NCI-H510A treated with DMSO at 0.1 percent for 48 hours (cell line): ENCODE measurements around the gene INSRR.

Source experiments
- DNase-seq: peaks from one replicate; lab custom pipeline; 2025; lab: John Stamatoyannopoulos, UW

Gene INSRR

DNA sequence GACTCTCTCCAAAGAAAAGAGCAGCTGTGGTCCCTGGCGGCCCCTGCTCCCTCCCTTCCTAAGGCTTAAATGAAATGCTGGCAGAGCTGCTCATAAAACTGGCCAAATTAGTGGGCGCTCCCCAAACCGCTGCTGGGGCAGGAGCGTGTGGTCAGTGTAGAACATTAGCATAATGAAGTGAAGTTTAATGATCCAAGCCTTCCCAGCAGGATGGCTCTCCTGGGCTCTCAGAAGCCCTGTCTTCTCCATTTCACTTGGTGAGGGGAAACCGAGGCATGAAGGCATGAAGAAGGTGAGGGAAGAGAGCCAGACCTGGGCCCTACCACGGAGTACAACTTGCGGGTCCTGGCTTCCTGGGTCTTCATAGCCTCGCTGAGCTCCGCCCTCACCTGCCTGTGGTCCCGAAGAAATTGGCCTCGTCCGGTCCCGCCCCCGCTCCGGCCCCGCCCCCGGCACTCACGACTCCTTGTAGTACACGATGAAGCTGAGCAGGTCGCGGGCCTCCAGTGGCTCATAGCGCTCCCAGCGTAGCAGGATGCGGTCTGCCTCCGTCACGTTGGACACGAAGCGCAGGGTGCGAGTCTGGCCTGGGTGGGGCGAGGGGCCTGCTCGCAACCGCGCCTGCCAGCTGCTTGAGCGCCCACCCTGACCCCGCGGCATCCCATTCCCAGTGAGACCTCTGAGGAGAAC lies 10.3 kb downstream of the INSRR start:
- no peak for DNase-seq

DNA sequence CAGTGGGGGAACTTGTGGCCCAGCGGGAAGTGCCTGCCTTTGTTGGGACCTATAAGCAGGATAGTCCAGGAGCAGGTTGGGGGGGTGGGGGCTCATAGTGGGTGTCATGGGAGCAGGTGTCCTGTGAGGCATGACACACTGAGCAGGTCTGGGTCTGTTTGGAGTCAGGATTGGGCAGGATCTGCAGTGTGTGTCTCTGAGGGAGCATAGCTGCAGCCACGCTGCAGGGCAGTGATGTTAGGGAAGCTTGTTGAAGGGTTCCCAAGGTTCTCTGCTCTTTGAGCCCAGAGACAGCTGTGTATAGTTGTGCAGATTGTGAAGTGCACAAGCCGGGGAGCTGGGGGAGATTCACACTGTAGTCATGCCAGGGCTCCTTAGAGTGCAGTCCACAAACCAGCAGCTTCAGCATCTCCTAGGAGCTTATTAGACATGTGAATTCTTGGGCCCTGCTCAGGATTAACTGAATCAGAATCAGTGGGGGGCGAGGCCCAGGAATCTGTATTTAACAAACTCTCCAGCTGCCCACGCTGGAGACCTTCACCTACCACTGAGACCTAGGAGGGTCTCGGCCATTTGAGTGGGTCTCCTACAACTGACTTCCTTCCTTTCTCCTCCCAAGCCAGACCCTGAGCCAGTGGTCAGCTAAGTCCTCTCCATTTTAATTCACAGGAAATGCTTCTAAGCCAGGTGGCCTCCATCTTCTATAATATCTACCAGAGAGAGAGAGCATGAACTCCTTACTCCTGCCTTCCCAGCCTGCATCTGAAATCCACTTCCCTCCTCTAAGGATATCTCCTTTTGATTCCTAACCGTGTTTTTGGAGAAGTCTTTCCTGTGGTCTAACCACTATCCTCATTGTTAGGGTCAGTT lies 11.1 kb downstream of the INSRR start:
- no peak for DNase-seq

DNA sequence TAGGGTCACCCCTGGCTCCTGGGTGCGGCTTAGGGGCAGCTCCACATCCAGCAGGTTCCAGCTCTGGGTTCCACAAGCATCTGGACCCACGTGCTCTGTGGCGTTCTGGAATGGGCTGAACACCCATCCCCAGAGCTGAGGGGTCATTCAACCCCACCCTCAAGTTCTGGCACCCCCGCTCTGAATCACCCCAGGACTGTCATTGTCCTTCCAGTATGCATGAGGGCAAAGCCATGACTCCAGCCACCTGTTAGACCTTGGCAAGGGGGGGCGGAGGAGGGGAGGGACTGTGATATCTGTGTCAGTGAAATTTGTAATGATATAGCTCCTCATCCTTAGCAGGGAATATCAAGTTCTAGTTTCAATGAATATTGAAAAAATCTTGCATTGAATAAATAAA lies 12.3 kb downstream of the INSRR start:
- no peak for DNase-seq

DNA sequence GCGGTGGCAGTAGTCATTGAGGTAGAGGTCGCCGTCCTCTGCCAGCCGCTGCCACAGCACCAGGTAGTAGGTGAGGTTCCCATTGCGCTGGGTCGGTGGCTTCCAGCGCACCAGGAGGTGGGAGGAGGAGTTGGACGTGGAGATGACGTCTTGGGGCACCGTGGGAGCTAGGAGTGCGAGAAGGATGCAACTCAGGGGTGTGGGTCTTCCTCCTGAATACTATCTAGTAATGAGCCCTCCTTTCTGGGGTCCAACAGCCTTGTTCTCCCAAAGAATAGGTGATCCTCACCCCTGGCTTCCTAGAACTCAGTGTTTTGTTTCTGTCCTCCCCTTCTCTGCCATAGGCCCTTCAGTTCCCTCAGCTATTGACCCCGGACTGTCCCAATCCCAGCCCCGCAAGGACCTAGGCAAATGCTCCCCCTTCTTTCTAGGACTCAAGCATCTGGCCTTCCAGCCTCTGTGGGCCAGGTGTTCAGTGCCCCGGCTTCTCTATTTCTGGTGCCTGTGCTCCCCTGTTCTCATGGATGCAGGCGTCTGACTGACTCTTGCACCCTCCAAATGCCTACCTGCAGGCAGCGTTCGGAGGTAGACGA lies 12.9 kb downstream of the INSRR start:
- no peak for DNase-seq

DNA sequence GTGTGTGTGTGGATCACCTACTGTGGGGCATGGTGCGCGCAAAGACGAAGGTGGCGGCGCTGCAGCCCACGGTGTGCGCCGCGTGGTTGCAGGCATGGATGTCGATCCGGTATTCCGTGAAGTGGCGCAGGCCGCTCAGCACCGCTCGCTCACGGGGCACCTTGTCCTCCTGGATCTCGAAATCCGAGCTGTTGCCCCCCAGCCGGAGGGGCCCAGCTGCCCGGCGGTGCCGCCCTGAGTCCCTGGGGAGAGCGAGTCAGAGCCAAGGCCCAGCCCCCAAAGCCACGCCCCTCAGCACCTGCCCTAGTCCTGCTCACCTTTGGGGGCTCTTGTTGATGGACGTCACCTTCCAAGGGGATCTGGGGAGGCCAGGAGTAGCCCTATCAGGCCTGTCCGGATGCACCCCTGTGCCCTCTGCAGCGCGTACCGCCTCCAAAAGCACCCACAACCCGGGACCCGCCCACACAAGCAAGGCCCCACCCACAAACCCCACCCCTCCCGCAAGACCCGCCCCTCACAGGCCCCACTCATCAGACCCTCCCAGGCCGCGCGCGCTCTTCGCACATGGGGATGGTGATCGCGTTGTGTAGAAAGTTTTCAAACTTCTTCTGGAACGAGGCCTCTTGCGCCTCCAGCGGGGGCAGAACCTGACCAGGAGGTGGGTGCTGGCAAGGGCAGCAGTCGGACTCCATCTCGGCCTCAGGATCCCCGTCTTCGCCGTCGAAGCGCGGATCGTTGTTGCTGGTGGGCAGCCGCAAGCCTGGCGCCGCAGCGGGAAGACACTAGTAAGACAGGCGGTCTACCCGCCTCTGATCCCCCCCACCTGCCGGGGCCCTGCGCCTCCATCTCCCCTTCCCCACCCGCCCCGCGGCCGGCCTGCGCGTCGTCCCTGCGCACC lies 13.6 kb downstream of the INSRR start:
- DNase-seq = no peak

DNA sequence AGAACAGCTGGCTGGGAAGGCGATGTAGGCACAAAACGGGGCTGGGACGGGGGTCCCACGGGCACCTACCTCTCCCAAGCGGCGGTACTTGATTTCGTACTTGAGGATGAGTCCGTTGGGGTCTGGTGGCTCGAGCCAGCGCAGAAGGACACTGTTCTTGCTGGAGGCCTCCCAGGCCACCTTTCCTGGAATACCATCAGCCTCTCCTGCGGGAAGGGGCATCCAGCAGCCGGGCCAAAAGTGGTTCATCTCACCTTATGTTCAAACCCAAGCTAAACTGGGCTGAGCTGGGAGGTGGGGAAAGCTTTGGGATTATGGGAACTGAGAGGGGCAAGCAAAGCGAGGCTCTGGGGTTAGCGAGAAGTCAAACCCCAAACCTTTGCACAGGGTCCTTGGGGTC lies 14.3 kb downstream of the INSRR start:
- no peak for DNase-seq

DNA sequence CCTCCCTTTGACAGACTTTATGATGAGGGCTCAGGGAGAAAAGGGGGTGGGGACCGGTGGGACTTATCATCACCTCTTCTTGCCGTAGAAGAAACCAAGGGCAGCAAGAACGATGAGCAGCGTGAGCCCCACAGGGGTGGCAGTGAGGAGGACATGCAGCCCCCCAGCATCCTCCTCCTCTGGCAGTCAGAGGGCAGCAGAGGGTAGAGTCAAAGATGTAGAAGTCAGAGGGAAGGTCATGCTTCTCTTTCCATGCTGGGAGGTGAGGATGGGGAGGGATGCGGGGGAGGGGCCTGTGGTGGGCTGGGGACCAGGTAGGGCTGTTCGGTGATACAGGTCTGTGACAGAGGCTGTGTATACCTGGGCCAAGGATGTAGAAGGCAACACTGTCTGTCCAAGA lies 14.8 kb downstream of the INSRR start:
- DNase-seq = no peak

DNA sequence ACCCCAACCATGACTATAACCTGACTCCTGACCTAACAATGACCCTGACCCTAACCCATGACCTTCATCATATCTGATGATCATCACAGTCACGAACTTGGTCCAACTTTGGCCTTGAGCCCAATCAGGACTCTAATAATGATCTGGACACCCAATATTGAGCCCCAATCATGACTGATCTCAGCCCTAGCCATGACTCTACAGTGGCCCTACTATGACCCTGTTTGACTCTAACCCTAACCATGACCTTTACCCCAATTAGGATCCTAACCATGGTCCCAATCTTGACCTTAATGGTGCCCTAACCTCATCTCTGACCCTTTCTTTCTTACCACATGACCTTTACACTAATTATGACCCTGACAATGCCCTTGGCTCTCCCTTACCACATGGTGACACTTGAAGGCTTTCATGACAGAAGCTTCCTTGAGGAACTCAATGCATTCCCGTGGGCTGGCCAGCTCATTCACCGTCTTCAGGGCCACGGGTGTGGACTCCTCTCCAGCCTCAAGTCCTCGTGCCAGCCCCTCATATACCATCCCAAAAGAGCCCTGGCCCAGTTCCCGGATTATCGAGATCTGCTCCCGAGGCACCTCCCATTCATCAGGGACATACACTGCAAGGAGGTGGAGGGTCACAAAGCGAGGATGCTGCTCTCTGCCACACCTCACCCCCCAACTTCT lies 16.2 kb downstream of the INSRR start:
- no peak for DNase-seq

DNA sequence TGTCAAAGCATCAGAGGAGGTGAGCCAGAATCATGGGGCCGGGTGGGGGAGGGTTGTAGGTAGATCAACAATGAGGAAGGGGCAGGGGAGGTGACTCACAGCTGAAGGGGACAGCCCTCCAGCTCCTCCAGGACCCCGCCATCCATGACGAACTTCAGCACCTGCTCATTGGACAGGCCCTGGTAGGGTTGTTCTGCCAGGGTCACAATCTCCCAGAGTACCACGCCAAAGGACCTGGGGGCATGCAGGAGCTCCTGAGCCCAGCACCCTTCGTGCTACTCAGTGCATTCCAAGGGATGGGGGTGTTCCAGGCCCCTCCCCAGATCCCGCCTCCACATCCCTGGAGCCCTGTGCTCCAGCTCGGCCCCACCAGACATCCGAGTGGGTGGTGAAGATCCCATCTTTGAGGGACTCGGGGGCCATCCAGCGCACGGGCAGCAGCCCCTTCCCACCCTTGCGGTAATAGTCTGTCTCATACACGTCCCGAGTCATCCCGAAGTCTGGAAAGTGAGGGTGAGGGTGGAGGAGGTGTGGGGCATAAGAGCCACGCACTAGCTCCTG lies 17.5 kb downstream of the INSRR start:
- no peak for DNase-seq

DNA sequence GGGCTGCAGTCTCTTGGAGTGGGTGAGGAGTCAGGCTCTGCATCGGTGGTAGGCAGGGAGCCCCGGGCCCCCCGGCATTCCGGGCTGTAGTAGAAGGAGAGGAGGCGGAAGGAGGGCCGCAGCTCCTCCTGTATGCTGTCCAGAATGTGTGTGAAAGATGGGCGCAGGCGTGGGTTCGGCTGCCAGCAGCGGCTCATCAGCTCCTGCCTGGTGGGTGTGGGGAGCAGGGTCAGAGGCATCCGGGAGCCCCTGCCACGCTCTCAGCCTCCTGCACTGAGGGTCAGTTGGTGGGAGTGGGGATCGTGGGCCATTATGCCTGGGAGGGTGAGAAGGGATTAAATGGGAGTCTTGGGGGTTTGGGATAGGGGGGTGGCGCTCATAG lies 18.0 kb downstream of the INSRR start:
- no peak for DNase-seq

DNA sequence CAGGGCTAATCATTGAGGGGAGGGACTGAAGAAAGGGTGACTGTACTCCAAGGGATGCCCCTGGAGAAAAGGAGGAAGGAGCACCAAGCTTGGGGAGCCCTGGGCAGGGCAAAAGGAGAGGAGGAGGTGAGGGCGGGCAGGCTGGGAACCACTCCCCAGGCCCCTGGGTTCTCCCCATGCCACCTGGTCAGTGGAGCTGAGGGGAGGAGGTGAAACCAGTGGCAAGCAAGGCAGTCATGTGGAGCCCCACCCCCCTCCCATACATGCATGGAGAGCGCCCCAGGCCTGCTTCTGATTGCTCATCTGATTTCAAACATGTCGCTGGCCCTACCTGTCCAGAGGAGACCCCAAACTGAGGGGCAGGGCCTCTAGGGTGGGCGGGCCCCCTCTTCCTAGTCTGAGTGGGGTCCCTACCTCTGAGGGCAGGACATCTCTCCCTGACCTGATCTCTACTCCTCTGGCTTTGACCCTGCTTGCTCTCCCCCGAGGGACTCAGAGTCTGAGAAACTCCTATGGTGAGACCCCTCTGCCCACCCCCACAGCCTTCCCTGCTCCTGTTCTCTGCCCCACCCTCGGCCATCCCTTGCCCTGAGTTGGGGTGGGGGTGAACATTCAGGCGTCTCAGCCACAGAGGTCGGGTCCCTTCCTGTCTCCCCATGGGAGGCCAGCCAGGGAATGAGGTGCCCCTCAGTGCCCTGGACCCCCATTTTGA lies 18.6 kb downstream of the INSRR start:
- no peak for DNase-seq

DNA sequence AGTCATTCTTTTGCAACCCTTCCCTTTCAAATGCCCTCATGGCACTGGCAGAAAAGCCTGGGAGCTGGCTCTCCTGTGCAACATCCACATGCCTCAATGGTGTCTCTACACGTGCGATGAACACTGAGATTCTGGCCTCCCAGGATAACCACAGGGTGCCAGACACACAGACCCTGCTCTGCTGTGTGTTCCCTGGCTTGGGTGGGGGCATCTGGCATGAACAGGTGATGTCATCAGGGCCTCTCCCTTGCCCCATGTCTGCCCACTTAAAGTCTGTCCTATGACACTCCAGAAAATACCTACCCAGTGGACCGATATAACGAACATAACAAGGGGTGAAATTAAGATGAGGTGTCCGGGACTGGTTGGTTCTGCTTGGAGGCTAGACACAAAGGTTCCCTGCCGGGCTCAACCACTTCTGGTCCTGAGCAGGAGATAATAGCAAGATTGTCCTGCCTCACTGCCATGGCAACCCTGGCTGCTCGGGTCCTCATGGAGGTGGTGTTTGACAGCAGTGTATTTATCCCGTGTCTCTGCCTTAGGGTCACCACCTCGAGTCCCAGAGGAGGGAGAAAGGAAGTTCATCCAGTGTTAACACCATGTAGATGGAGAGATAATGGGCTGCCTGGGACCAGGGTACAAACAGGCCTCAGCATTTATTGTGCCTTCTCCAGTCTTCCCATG lies 19.3 kb downstream of the INSRR start:
- no peak for DNase-seq

DNA sequence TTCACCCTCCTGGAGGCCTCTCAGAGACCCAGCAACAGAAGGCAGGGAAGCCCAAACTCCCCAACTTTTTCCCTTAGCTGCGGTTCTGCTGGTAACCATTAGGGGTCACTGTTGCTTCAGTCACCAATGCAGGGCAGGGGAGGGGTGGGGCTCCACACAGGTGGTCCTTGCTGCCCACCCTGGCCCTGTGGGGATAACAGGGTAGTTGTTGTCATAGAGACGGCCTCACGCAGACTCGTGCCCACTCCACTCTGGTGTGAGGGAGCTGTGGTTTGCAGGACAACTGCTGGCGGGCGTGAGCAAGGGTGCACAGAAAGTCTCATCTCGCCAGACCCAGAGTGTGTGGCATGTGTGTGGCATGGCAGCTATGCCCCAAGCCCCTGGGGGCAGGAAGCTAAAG lies 19.9 kb downstream of the INSRR start:
- peak; percentile 45 for DNase-seq

DNA sequence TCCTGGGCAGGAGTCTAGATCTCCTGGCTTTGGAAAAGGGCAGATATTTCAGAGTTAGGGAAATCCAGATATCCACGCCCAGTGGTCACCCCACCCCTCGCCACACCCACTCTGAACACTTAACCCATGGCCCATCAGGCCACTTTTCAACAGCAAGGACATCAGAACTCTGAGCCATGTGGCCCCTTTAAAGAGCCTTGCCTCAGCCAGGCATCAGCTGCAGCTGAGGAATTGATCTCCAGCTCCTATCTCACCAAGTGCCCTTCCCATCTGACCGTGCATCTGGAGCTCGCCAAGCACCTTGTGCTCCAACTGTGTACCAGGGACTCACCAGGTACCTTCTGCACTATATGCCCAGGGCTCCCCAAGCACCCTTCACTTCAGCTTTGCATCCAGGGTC lies 22.0 kb downstream of the INSRR start:
- DNase-seq = no peak

DNA sequence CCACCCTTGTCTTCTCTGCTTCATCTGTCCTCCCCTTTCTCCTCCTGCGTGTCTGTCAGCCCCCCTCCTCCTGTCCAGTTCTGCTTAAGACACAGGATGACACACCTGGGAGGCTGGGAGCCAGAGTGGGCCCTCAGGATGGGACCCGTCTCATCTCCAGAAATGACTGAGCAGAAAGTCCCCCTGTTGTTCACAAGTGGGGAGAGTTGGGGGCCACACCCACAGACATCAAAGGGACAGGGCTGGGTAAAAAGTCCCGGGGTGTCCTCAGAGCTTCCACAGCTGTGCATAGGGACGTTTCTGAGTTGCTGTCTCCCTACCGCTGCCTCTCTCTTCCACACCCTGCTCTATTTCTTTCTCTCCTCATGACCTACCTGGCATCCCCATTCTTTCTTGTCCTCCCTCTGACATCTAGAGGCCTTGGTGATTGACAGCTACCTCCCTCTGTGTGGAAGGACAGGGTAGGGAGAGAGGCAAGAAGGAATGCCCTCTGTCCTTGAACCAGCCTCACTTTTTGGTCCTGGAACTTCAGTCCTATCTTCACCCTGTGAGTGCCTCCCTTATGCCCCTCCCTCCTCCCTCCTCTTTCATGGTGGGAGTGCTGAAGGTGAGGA lies 22.8 kb downstream of the INSRR start:
- DNase-seq = no peak

DNA sequence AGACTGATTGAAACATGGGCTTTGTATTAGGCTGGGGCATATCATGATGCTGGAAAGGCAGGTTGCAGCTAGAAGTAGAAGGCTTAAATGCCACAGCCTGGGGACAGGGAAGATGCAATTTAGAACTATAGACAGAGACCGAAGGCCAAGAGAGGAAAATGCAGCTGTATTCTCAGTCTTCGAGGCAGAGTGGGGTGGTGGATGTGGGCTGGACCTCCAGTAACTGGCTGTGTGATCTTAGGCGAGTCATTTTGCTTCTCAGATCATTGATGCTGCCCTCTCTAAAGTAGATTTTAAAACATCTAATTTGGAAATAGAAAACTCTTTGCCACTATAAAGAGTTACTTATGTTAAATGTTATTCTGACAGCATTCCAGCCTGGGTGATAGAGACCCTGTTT lies 24.6 kb downstream of the INSRR start:
- no peak for DNase-seq

DNA sequence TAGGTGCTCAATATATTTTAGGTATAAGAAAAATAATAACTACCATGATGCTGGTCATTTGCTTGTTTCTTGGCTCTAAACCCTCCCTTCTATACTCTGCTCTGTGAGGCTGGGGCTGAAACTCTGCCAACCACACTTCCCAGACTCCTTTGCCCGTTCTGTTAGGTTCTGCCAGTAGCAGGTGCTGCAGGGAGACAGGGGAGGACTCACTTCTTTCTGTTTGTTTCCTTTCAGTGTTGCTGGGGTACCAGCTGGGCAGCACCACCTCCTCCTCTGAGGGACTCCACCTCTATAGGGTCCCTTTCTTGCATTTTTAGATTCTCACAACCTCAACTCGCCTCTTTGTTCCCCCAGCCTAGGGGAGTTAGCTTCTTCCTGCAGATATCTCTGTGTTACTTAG lies 25.3 kb downstream of the INSRR start:
- DNase-seq = no peak

DNA sequence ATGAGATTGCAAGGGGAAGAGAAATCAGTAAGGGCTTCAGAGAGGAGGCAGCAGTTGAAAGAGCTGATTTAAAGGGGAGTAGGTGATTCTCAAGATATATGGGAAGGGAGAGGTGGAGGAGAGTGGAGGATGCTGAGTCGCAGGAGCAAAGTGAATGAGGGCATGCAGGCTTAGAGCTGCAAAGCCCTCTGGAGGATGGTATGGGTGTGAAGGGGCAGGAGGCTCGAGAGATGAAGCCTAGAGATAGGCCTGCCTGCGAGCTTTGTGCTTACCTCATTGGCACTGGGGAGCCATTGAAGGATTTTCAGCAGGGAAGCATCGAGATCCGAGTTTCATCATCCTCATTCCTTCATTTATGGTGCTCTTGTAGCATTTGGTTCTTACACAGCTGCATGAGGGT lies 26.5 kb downstream of the INSRR start:
- DNase-seq = no peak

DNA sequence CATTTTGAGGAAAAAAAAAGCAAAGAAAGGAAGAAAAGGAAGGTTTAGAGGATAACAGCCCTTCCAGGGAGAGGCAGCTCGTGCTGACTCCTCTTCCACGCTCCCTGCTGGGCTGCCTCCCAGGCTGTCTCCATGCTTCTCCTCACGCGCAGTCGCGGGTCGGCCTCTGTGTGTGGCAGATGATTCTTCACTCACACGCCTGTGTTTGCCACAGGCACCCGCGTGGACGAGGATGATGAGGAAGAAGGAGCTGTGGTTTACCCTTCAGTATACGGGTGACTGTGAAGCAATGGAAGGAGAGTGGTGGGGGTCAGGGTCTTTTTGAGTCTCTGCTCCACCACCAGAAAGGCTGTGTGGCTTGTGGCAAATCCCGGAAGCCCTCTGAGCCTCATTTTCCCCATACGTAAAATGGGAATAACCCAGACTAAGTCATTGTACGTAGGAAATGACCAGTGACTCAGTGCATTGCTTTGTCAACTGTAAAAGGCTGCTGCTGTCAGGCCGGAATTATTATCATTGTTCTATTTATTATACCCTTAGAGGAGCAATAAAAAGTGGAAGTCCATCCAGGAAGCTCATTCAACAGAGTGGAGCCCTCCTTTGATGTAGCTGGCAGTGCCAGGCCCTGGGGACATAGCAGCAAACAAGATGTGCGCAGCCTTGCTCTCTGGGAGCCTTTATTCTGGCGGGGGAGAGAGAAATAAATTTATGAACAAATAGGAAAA lies 30.4 kb downstream of the INSRR start:
- DNase-seq = no peak
